ENCODE results near the gene LSAMP.

Gene LSAMP

DNA sequence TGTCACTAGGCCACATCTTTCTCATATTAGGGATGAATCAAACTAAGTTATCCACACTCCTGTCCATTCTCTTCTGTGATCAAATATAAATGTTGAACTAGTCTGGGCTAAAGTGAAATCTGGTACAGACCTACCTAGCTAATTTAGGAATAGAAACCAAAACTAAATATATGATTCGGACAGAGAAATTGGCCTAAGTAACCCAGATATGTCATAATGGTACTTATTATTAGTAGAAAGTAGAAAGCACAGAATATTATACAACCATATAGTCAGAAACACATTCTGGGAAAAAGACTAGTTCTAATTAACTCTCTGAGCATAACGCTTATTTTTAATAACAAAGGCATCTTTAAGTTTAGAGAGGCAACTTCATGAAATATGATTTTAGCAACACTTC is 389.0 kb downstream of the LSAMP start:
- no peaks in the 10 kb centered on the region for H3K27me3 ChIP-seq (ENCODE audit: control insufficient read depth, insufficient read depth, low read length, poor library complexity, severe bottlenecking)
- H3K36me3 ChIP-seq (ENCODE audit: control insufficient read depth, insufficient read depth, low read length), result no peaks in the 10 kb centered on the region
- no peak overlapping the region for H3K27ac ChIP-seq (ENCODE audit: insufficient read depth, low read depth, low read length, poor library complexity, severe bottlenecking)
- H3K9me3 ChIP-seq (ENCODE audit: control insufficient read depth, low read length), result no peaks in the 10 kb centered on the region
- no peak overlapping the region for H3K4me3 ChIP-seq (ENCODE audit: insufficient read depth, low read depth, low read length)
- WGBS, 2 experiments, result 89 to 100% methylated on average over 1 to 2 of the region's 2 CpGs
- peaks cover under 1% of the 10 kb centered on the region for H3K4me1 ChIP-seq (ENCODE audit: control insufficient read depth, insufficient read depth, low read length)

DNA sequence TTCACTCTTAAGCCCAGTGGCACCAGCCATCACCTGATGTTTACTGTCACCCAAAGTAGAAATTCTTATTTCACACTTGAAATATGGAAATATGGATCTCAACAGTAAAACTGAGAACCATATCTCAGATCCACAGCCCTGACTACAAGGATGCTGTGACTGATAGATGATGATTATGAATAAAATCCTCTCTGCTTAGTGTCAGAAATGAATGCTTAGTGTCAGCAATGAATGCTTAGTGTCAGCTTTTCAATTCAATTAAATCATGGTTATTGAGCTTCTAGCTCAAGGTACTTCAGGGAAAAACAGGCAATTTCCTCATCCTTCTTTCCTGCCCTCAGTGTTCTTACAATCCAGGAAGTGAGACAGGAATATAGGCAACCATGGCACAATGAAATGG is 392.3 kb downstream of the LSAMP start:
- Histone ChIP-seq H3K4me3 (ENCODE audit: insufficient read depth, low read depth, low read length) (no peak overlapping the region), H3K4me1 (ENCODE audit: control insufficient read depth, insufficient read depth, low read length) (peaks cover 3% of the 10 kb centered on the region), H3K27me3 (ENCODE audit: control insufficient read depth, insufficient read depth, low read length, poor library complexity, severe bottlenecking) (no peaks in the 10 kb centered on the region), H3K36me3 (ENCODE audit: control insufficient read depth, insufficient read depth, low read length) (no peaks in the 10 kb centered on the region), H3K9me3 (ENCODE audit: control insufficient read depth, low read length) (no peaks in the 10 kb centered on the region), H3K27ac (ENCODE audit: insufficient read depth, low read depth, low read length, poor library complexity, severe bottlenecking) (no peak overlapping the region)

DNA sequence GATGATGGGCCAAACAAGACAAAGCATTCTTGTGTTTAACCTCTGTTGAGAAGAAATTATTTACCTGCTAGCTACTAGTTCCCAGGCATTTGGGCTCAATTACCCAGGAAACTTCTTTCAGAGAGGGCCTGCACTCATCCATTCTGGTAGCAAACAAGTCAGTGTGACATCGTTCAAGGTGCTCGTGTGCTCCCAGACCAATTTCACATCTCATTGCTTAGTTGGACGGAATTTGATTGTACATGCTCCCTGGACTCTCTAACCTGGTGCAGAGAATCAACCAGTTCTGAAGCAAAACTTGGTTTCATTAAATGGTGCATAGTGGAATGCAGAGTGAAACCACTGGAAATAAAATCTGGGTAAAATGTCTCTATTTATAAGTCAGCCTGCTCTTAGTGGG is 392.7 kb downstream of the LSAMP start:
- Histone ChIP-seq H3K4me3 (ENCODE audit: insufficient read depth, low read depth, low read length) (no peak overlapping the region), H3K4me1 (ENCODE audit: control insufficient read depth, insufficient read depth, low read length) (peaks cover 3% of the 10 kb centered on the region), H3K27me3 (ENCODE audit: control insufficient read depth, insufficient read depth, low read length, poor library complexity, severe bottlenecking) (no peaks in the 10 kb centered on the region), H3K9me3 (ENCODE audit: control insufficient read depth, low read length) (no peaks in the 10 kb centered on the region), H3K27ac (ENCODE audit: insufficient read depth, low read depth, low read length, poor library complexity, severe bottlenecking) (no peak overlapping the region), H3K36me3 (ENCODE audit: control insufficient read depth, insufficient read depth, low read length) (no peaks in the 10 kb centered on the region)
- 93 to 95% methylated on average over 3 of the region's 3 CpGs for WGBS, 2 experiments

DNA sequence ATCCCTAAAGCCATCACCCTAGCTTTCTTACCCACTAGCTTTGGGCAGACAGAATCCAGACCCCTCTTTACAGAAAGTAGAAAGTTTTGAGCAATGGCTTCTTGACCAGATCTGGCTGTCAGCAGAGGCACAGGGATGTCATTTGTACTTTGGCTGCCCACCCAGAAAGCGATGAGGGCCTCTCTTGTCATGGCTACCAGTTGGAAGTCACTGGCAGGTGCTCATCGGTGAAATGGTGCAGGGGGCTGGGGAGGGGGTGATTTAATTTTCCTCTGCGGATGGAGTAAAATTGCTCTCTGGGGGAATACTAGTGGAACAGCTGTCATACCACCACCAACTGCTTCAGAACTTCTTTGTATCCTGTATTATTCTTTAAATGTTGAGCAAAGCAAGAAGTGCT is 393.7 kb downstream of the LSAMP start:
- H3K27ac ChIP-seq (ENCODE audit: insufficient read depth, low read depth, low read length, poor library complexity, severe bottlenecking), result no peak overlapping the region

DNA sequence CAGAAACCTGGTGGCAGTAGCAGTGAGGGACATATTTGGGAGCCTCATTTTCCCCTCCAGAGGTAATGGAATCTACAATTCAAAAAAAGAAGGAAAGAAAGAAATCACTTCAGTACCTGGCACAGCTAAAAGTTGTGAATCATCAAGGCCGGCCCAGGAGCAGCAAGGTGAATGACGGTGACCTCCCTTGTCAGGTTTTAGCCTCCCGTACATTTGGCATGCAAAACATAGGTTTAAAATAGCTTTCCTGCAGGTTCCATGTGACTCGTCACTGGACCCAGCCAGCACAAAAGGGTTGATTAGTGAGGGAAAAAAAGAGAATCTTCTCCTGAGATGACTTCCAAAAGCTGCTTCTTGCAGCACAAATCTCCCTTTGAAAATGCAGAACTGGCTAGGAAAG is 394.2 kb downstream of the LSAMP start:
- Histone ChIP-seq H3K36me3 (ENCODE audit: control insufficient read depth, insufficient read depth, low read length) (no peaks in the 10 kb centered on the region), H3K4me3 (ENCODE audit: insufficient read depth, low read depth, low read length) (no peak overlapping the region), H3K27ac (ENCODE audit: insufficient read depth, low read depth, low read length, poor library complexity, severe bottlenecking) (no peak overlapping the region), H3K9me3 (ENCODE audit: control insufficient read depth, low read length) (no peaks in the 10 kb centered on the region), H3K27me3 (ENCODE audit: control insufficient read depth, insufficient read depth, low read length, poor library complexity, severe bottlenecking) (no peaks in the 10 kb centered on the region), H3K4me1 (ENCODE audit: control insufficient read depth, insufficient read depth, low read length) (peaks cover 3% of the 10 kb centered on the region)
- WGBS, 2 experiments, result 77 to 85% methylated on average over 4 of the region's 4 CpGs

More for the DNA sequence above, 393.7 kb downstream of the LSAMP start:
- 87 to 95% methylated on average over 2 to 3 of the region's 3 CpGs for WGBS, 2 experiments
- Histone ChIP-seq H3K27me3 (ENCODE audit: control insufficient read depth, insufficient read depth, low read length, poor library complexity, severe bottlenecking) (no peaks in the 10 kb centered on the region), H3K4me1 (ENCODE audit: control insufficient read depth, insufficient read depth, low read length) (peaks cover 3% of the 10 kb centered on the region), H3K36me3 (ENCODE audit: control insufficient read depth, insufficient read depth, low read length) (no peaks in the 10 kb centered on the region), H3K9me3 (ENCODE audit: control insufficient read depth, low read length) (no peaks in the 10 kb centered on the region), H3K4me3 (ENCODE audit: insufficient read depth, low read depth, low read length) (no peak overlapping the region)

DNA sequence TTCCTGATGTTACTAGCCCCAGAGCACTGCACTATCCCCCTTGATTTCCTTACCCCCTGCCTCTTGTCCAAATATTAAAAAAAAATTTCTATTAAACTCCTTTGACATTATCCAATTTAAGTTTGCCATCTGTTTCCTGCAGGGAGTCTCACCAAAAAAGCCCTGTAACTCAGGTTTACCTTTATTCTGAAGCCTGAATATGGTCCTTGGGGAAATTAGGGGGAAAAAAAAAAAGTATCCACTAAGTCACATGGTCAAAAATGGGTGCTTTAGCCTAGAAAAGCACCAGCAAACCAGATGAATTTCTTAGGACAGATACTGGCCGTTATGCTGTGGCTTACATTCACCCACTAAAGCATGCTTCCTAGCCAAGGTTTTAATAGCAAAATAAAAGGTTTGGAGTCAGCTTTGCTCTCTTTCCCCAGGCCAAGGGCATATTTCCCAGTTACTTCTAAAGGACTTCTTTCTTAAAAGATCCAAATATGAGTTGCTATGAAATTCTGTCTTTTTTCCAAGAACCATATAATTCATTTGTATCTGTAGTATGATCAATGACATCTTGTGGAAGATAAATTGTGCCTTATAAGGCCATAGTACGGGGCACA is 394.9 kb downstream of the LSAMP start:
- 88 to 96% methylated on average over 1 to 2 of the region's 2 CpGs for WGBS, 2 experiments
- H3K27ac ChIP-seq (ENCODE audit: insufficient read depth, low read depth, low read length, poor library complexity, severe bottlenecking), result no peak overlapping the region

DNA sequence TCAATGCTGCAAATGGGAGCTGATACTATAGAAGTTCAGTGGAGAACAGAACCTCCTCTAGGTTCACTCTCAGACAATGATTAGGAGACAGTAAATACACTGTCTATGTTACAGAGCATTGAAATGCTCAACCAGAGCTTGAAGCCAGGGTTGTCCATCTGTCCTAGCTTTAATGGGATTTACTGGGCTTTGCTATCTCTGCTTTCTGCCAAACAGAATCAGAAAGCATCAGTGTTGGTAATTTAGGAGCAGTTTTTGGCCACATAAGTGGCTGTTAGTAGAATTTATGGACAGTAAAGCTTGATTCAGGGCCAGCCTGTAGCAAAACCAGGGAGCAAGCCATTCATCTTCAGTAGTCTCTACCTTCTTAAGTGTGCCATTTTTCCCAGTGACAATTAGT is 396.3 kb downstream of the LSAMP start:
- Histone ChIP-seq H3K27me3 (ENCODE audit: control insufficient read depth, insufficient read depth, low read length, poor library complexity, severe bottlenecking) (no peaks in the 10 kb centered on the region), H3K4me1 (ENCODE audit: control insufficient read depth, insufficient read depth, low read length) (peaks cover 3% of the 10 kb centered on the region), H3K36me3 (ENCODE audit: control insufficient read depth, insufficient read depth, low read length) (no peaks in the 10 kb centered on the region), H3K27ac (ENCODE audit: insufficient read depth, low read depth, low read length, poor library complexity, severe bottlenecking) (no peak overlapping the region), H3K9me3 (ENCODE audit: control insufficient read depth, low read length) (no peaks in the 10 kb centered on the region), H3K4me3 (ENCODE audit: insufficient read depth, low read depth, low read length) (no peak overlapping the region)

More for the DNA sequence above, 394.9 kb downstream of the LSAMP start:
- Histone ChIP-seq H3K4me3 (ENCODE audit: insufficient read depth, low read depth, low read length) (no peak overlapping the region), H3K4me1 (ENCODE audit: control insufficient read depth, insufficient read depth, low read length) (peaks cover 3% of the 10 kb centered on the region), H3K27me3 (ENCODE audit: control insufficient read depth, insufficient read depth, low read length, poor library complexity, severe bottlenecking) (no peaks in the 10 kb centered on the region), H3K9me3 (ENCODE audit: control insufficient read depth, low read length) (no peaks in the 10 kb centered on the region), H3K36me3 (ENCODE audit: control insufficient read depth, insufficient read depth, low read length) (no peaks in the 10 kb centered on the region)

DNA sequence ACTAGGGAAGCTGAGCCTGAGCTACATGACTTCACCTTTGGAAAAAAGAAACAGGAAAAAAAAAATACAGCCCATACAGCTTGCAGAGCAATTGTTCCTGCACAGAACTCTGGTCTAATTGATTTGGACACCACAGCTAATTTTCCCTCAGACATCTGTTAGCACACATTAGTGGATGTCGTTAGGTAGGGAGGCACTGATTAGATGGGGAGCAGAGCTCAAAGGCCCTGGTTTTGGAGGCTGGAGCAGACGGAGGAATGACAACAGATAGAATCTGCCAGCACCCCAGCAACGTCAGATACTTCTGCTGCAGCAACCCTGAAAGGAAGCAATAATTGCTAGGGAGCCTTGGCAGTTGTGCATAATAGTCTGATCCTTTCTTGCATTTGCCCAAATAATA is 398.9 kb downstream of the LSAMP start:
- Histone ChIP-seq H3K4me1 (ENCODE audit: control insufficient read depth, insufficient read depth, low read length) (peaks cover 3% of the 10 kb centered on the region), H3K27me3 (ENCODE audit: control insufficient read depth, insufficient read depth, low read length, poor library complexity, severe bottlenecking) (no peaks in the 10 kb centered on the region), H3K4me3 (ENCODE audit: insufficient read depth, low read depth, low read length) (no peak overlapping the region), H3K9me3 (ENCODE audit: control insufficient read depth, low read length) (no peaks in the 10 kb centered on the region), H3K36me3 (ENCODE audit: control insufficient read depth, insufficient read depth, low read length) (no peaks in the 10 kb centered on the region), H3K27ac (ENCODE audit: insufficient read depth, low read depth, low read length, poor library complexity, severe bottlenecking) (no peak overlapping the region)
- WGBS, 2 experiments, result 87 to 92% methylated on average over 3 of the region's 3 CpGs

DNA sequence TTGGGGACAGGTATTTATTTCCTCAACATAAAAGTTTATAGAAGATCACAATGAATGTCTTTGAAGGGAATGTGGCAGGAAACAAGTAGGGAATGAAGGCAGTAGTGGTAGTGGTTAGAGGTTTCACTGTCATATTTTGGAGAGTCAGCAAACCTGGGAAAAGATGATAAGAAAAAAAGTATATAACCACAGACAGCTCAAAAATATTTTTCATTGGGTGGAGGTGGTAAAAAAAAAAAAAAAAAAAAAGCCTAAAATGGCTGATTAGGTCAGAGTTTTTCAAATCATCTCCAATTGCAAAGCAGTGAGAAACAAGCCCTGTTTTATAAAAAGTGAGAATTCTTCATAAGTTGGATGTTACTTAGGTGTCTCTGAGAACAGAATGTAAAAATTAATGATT is 400.0 kb downstream of the LSAMP start:
- H3K9me3 ChIP-seq (ENCODE audit: control insufficient read depth, low read length), result no peaks in the 10 kb centered on the region
- H3K27me3 ChIP-seq (ENCODE audit: control insufficient read depth, insufficient read depth, low read length, poor library complexity, severe bottlenecking), result no peaks in the 10 kb centered on the region
- H3K4me3 ChIP-seq (ENCODE audit: insufficient read depth, low read depth, low read length), result no peak overlapping the region
- H3K36me3 ChIP-seq (ENCODE audit: control insufficient read depth, insufficient read depth, low read length), result no peaks in the 10 kb centered on the region
- no peak overlapping the region for H3K27ac ChIP-seq (ENCODE audit: insufficient read depth, low read depth, low read length, poor library complexity, severe bottlenecking)
- no peaks in the 10 kb centered on the region for H3K4me1 ChIP-seq (ENCODE audit: control insufficient read depth, insufficient read depth, low read length)

DNA sequence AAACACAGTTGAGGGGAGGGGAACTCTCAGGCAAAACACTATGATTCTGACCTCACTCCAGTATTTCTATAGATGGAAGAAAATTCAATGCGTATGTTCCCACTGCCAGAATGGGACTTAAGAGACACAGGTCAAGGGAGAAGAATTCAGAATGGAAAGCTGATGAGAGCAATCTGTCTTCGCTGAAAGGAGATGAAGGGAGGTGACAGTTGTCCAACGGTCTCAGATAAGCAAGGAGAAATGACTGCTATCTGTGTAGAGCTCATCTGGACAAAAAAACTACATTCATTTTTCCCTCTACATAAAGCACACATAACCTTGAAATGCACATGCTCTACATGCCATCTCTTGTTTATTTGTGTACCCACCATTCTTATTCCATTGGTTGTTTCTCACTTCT is 405.1 kb downstream of the LSAMP start:
- Histone ChIP-seq H3K4me1 (ENCODE audit: control insufficient read depth, insufficient read depth, low read length) (no peaks in the 10 kb centered on the region), H3K4me3 (ENCODE audit: insufficient read depth, low read depth, low read length) (no peak overlapping the region), H3K9me3 (ENCODE audit: control insufficient read depth, low read length) (no peaks in the 10 kb centered on the region), H3K36me3 (ENCODE audit: control insufficient read depth, insufficient read depth, low read length) (no peaks in the 10 kb centered on the region), H3K27ac (ENCODE audit: insufficient read depth, low read depth, low read length, poor library complexity, severe bottlenecking) (no peak overlapping the region), H3K27me3 (ENCODE audit: control insufficient read depth, insufficient read depth, low read length, poor library complexity, severe bottlenecking) (no peaks in the 10 kb centered on the region)
- 94% methylated on average over 3 of the region's 3 CpGs for WGBS, 2 experiments

DNA sequence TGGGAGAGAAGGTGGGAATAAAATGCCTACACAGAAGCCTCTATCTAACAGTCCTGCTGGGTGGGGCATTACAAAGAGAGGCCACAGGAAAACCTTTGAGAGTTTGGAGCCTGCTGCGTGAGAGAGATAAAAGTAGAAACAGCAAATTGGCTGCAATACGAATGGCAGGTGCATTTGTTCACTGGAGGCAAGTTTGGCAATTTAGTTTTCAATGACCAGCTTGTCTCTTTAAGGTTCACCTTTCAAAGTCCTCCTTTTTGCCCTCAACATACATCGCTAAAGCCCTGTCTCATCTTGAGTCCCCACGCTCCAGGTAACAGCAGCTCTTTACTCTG is 405.7 kb downstream of the LSAMP start:
- H3K27me3 ChIP-seq (ENCODE audit: control insufficient read depth, insufficient read depth, low read length, poor library complexity, severe bottlenecking), result no peaks in the 10 kb centered on the region
- H3K9me3 ChIP-seq (ENCODE audit: control insufficient read depth, low read length), result no peaks in the 10 kb centered on the region
- no peaks in the 10 kb centered on the region for H3K4me1 ChIP-seq (ENCODE audit: control insufficient read depth, insufficient read depth, low read length)
- no peak overlapping the region for H3K4me3 ChIP-seq (ENCODE audit: insufficient read depth, low read depth, low read length)
- no peak overlapping the region for H3K27ac ChIP-seq (ENCODE audit: insufficient read depth, low read depth, low read length, poor library complexity, severe bottlenecking)
- 85 to 88% methylated on average over 4 of the region's 4 CpGs for WGBS, 2 experiments
- no peaks in the 10 kb centered on the region for H3K36me3 ChIP-seq (ENCODE audit: control insufficient read depth, insufficient read depth, low read length)
